SK-N-MC (cell line): ENCODE measurements around the gene BAMBI.
A peak's percentile ranks its signal among the peaks of the same experiment; 100 is the strongest.

ENCODE experiments used
- DNase-seq: peaks from one replicate; pipeline ENCODE4 v3.0.0-alpha.2; 2011; ENCODE audit warnings: low read depth, low spot score
- H3K27ac ChIP-seq: fragments of 200-600 bp; sonication (generic); 2 replicates; pipeline ENCODE4 v1.5.1; 2016; ENCODE audit warnings: mixed run types
- H3K36me3 ChIP-seq: fragments of 200-600 bp; sonication (generic); 2 replicates; pipeline ENCODE4 v1.6.1; 2017; ENCODE audit warnings: antibody characterized with exemption, low read length, mixed read lengths; ENCODE audit not compliant: insufficient read depth
- H3K4me3 ChIP-seq: fragments of 200-600 bp; sonication (generic); 2 replicates; pipeline ENCODE4 v1.5.1; 2016
- H3K9ac ChIP-seq: fragments of 200-600 bp; sonication (generic); 2 replicates; pipeline ENCODE4 v1.8.0; 2017; ENCODE audit warnings: mixed run types, mixed read lengths; ENCODE audit not compliant: insufficient read length
- H3K9me3 ChIP-seq: fragments of 200-600 bp; sonication (generic); 2 replicates; pipeline ENCODE4 v1.6.1; 2017; ENCODE audit warnings: low read depth, mild to moderate bottlenecking, antibody characterized with exemption, low read length, moderate library complexity, mixed read lengths
- EZH2 ChIP-seq: fragments of 200-600 bp; sonication (generic); IDR thresholded peaks from one replicate; pipeline ENCODE4 v1.6.1; 2017; ENCODE audit warnings: antibody characterized with exemption
- FOXP2 ChIP-seq: optimal IDR thresholded peaks from 2 replicates; pipeline ENCODE3; 2011; ENCODE audit warnings: mild to moderate bottlenecking, moderate library complexity; ENCODE audit not compliant: insufficient read depth; ENCODE audit errors: extremely low read length, control extremely low read depth
- POLR2AphosphoS5 ChIP-seq: IDR thresholded peaks from 2 replicates; pipeline ENCODE4 v1.6.1; 2012; ENCODE audit warnings: mild to moderate bottlenecking, low read depth, low read length, borderline replicate concordance

Gene BAMBI

GRCh38 chr10:28715757-28716156, 38.4 kb downstream of the BAMBI start:
- no peak for DNase-seq
- Histone ChIP-seq H3K9me3 (no peaks in the 10 kb centered on the region), H3K4me3 (no peak overlapping the region), H3K36me3 (no peaks in the 10 kb centered on the region), H3K27ac (no peak overlapping the region), H3K9ac (no peak overlapping the region)
- TF ChIP-seq FOXP2, result no peak
- TF ChIP-seq POLR2AphosphoS5, result no peak
- TF ChIP-seq EZH2, result no peak

GRCh38 chr10:28716748-28717147, 39.4 kb downstream of the BAMBI start:
- no peak overlapping the region for H3K9ac ChIP-seq
- no peaks in the 10 kb centered on the region for H3K9me3 ChIP-seq
- H3K4me3 ChIP-seq, result no peak overlapping the region
- H3K36me3 ChIP-seq, result no peaks in the 10 kb centered on the region
- no peak for TF ChIP-seq EZH2
- TF ChIP-seq POLR2AphosphoS5, result no peak
- no peak for TF ChIP-seq FOXP2
- no peak overlapping the region for H3K27ac ChIP-seq
- DNase-seq, result no peak

GRCh38 chr10:28717656-28718201, 40.4 kb downstream of the BAMBI start:
- Histone ChIP-seq H3K9ac (no peak overlapping the region), H3K9me3 (no peaks in the 10 kb centered on the region), H3K27ac (peak overlapping the region; percentile 85), H3K4me3 (no peak overlapping the region), H3K36me3 (no peaks in the 10 kb centered on the region)
- DNase-seq, result peak; percentile 67
- TF ChIP-seq POLR2AphosphoS5 (peak; percentile 29; the same call in 1 of the 2 replicates), FOXP2 (no peak), EZH2 (no peak)

GRCh38 chr10:28719789-28720436, 42.6 kb downstream of the BAMBI start:
- H3K4me3 ChIP-seq, result no peak overlapping the region
- DNase-seq, result no peak
- TF ChIP-seq POLR2AphosphoS5 (no peak), FOXP2 (no peak), EZH2 (no peak)
- peak overlapping the region; percentile 82; the same call in 1 of the 2 replicates for H3K27ac ChIP-seq
- H3K36me3 ChIP-seq, result no peaks in the 10 kb centered on the region
- H3K9me3 ChIP-seq, result no peaks in the 10 kb centered on the region
- no peak overlapping the region for H3K9ac ChIP-seq

GRCh38 chr10:28721318-28721951, 44.1 kb downstream of the BAMBI start:
- H3K9me3 ChIP-seq, result no peaks in the 10 kb centered on the region
- no peak for DNase-seq
- no peak overlapping the region for H3K4me3 ChIP-seq
- no peak for TF ChIP-seq FOXP2
- H3K36me3 ChIP-seq, result no peaks in the 10 kb centered on the region
- H3K27ac ChIP-seq, result no peak overlapping the region
- no peak overlapping the region for H3K9ac ChIP-seq

GRCh38 chr10:28722065-28722803, 44.9 kb downstream of the BAMBI start:
- H3K36me3 ChIP-seq, result no peaks in the 10 kb centered on the region
- TF ChIP-seq POLR2AphosphoS5 (no peak), FOXP2 (no peak)
- DNase-seq, result no peak
- no peak overlapping the region for H3K27ac ChIP-seq
- H3K9ac ChIP-seq, result no peak overlapping the region
- H3K4me3 ChIP-seq, result no peak overlapping the region
- H3K9me3 ChIP-seq, result no peaks in the 10 kb centered on the region

GRCh38 chr10:28728366-28728765, 51.0 kb downstream of the BAMBI start:
- H3K27ac ChIP-seq, result no peak overlapping the region
- TF ChIP-seq FOXP2, result no peak
- TF ChIP-seq EZH2, result no peak
- TF ChIP-seq POLR2AphosphoS5, result no peak
- DNase-seq, result no peak

GRCh38 chr10:28730031-28730778, 52.9 kb downstream of the BAMBI start:
- no peak for DNase-seq
- TF ChIP-seq POLR2AphosphoS5, result no peak
- TF ChIP-seq FOXP2, result no peak
- no peak for TF ChIP-seq EZH2
- Histone ChIP-seq H3K27ac (no peak overlapping the region), H3K4me3 (no peak overlapping the region), H3K9ac (no peak overlapping the region), H3K36me3 (no peaks in the 10 kb centered on the region), H3K9me3 (no peaks in the 10 kb centered on the region)

More at GRCh38 chr10:28728366-28728765, 51.0 kb downstream of the BAMBI start:
- Histone ChIP-seq H3K36me3 (no peaks in the 10 kb centered on the region), H3K4me3 (no peak overlapping the region), H3K9me3 (no peaks in the 10 kb centered on the region), H3K9ac (no peak overlapping the region)
